GM12878 (cell line): ENCODE data around the gene PDS5A.

Experiments
- CTCF ChIP-seq, 3 experiments: IDR thresholded peaks in 2 of 3; conservative IDR thresholded peaks in 1 of 3; 2 replicates each; pipeline ENCODE4 v1.5.1; 2011; ENCODE audit warnings: low read depth in 3 of 3, low read length in 3 of 3, mild to moderate bottlenecking in 3 of 3, control low read depth in 2 of 3, moderate library complexity in 2 of 3, inconsistent platforms in 1 of 3, mixed read lengths in 1 of 3; ENCODE audit not compliant: control insufficient read depth in 2 of 3, insufficient read depth in 1 of 3; ENCODE audit errors: extremely low read depth in 1 of 3
- HDAC2 ChIP-seq: fragments of 200-600 bp; sonication (generic); IDR thresholded peaks from 2 replicates; pipeline ENCODE4 v1.6.1; 2017

DNA sequence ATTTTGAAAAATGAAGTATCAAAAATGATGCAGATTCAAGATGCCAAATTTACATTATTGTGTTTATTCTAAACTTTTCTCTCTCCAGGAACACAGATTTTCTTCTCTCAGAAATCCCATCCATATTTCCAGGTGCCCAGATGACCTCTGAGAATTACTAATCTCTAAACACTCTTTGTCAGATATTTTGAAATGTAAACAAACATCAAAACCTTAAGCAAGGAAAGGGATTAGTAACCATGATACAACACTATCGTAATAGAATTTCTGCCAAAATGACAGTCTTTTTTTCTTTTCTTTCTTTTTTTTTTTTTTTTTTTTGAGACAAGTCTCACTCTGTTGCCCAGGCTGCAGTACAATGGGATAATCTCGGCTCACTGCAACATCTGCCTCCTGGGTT is 76.7 kb downstream of the PDS5A start:
- TF ChIP-seq CTCF (IDR thresholded peaks at IDR 0.05 in 2 of 3, conservative IDR thresholded peaks at IDR 0.05 in 1 of 3; ENCODE audit: control insufficient read depth in 2 of 3, extremely low read depth in 1 of 3, insufficient read depth in 1 of 3, low read depth in 3 of 3, low read length in 3 of 3) = no peak
- TF ChIP-seq HDAC2 = no peak
